Right lobe of liver (tissue), 6 donors: Measurements from ENCODE around the gene KCTD20. TPM values are rescaled to one million over a fixed set of nuclear protein-coding genes. Genes with fewer than 3 reads are reported as not detected.
A peak's percentile ranks its signal among the peaks of the same experiment; 100 is the strongest.

ENCODE experiments used
- ATAC-seq, 4 donors: fragments of 200-7000 bp; cut with Tn5 transposase; one replicate each; pipeline ENCODE4 v1.9.1; 2020; ENCODE audit warnings: mild to moderate bottlenecking in 4 of 4, moderate library complexity in 4 of 4
- DNase-seq, 3 donors: peaks; one replicate each; pipeline ENCODE4 v3.0.0-alpha.2; 2020
- H3K27ac ChIP-seq, 3 donors: fragments of 200-600 bp; one replicate each; pipeline ENCODE4 v1.8.0; 2022
- H3K27me3 ChIP-seq, 2 donors: fragments of 200-600 bp; one replicate each; pipeline ENCODE4 v1.8.0; 2022
- H3K36me3 ChIP-seq, 4 donors: fragments of 200-600 bp; sonication (generic) in 1 of 4; one replicate each; pipeline versions ENCODE4 v1.5.1 to v1.8.0; 2017 to 2022; ENCODE audit warnings: control low read depth in 1 of 4
- H3K4me1 ChIP-seq, 4 donors: fragments of 200-600 bp; sonication (generic) in 1 of 4; one replicate each; pipeline versions ENCODE4 v1.5.1 to v1.8.0; 2017 to 2022; ENCODE audit warnings: control low read depth in 1 of 4
- H3K4me3 ChIP-seq, 3 donors: fragments of 200-600 bp; one replicate each; pipeline ENCODE4 v1.8.0; 2022
- H3K9me3 ChIP-seq, 4 donors: fragments of 200-600 bp; sonication (generic) in 1 of 4; one replicate each; pipeline versions ENCODE4 v1.5.1 to v1.8.0; 2017 to 2022; ENCODE audit warnings: control low read depth in 1 of 4
- POLR2A ChIP-seq: fragments of 450-650 bp; IDR thresholded peaks from one replicate; pipeline ENCODE4 v1.6.1; 2017; ENCODE audit warnings: antibody characterized with exemption, mild to moderate bottlenecking
- WGBS: methylation state at CpG from one replicate; pipeline ENCODE4 v1.1.6; 2018; ENCODE audit warnings: low coverage, low lambda C conversion rate; ENCODE audit not compliant: insufficient coverage; ENCODE audit errors: missing lambda C conversion rate; 5-methylcytosine and 5-hydroxymethylcytosine counted together
- intact Hi-C, 2 donors: fragments of 100-400 bp; cut with DNase I; formaldehyde crosslinking; loops; one replicate each; pipeline versions ENCODE4 v1.11.2 to v1.14.1; 2022
- total RNA-seq, 6 experiments: library from RNA; depleted of rRNA in 2 of 6; stranded (reverse); fragments of >200 nt in 2 of 6; fragmentation: NEBNext Ultra II Directional in 3 of 6; extraction: Animal tissue kit (Norgen Biotek cat#: 25700) in 3 of 6; gene quantifications; one replicate each; pipeline versions ENCODE4 v1.1.0 to v1.2.4, GENCODE V29; 2016 to 2023
- TF ChIP-seq, protein P1 (sequence below), 4 donors: fragments of 200-600 bp in 3 of 4; fragments of 450-650 bp in 1 of 4; IDR thresholded peaks; one replicate each; pipeline versions ENCODE4 v1.5.1 to v1.8.0; 2016 to 2022; ENCODE audit warnings: antibody characterized with exemption in 4 of 4, mild to moderate bottlenecking in 2 of 4
- donor health status: DM: no; HTN: yes; CAD: no.
- donor health status: DM: no; HTN: no; CAD: no.
- donor health status: DM: no; HTN: no; CAD: no.
- donor health status: DM: no; HTN: yes; CAD: no.
- donor health status: DM: no; HTN: yes; CAD: no.

Gene KCTD20
- total RNA-seq, 6 experiments from 2014 or later, result 24.8 to 48.8 (median 33.5) TPM

DNA sequence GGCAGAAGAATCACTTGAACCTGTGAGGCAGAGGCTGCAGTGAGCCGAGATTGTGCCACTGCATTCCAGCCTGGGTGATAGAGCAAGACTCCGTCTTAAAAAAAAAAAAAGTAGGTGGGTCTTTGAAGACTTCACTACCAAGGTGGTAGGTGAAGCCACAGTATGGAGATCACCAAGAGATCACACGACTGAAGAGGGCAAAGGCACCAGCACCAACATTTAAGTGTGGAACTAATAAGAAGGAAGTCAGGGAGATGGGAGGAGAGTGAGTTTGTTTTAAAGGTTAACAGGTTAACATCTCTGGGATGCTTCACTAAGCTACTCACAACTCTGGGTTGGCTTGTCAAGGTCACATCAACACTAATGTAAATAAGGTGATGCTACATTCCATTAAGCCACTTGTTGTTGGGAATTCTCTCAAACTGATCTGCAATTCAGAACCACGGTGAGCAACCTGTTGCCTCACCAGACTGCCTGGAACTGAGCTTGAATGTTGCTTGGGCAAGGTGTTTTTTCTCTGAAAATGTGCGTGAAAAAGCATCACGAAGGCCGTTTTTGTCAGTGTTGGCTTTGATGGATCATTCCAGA lies 48.7 kb downstream of the KCTD20 start:
- DNase-seq (no peak), ATAC-seq (peak in 1 of 4 donors; percentile 33)
- TF ChIP-seq, protein P1, sequence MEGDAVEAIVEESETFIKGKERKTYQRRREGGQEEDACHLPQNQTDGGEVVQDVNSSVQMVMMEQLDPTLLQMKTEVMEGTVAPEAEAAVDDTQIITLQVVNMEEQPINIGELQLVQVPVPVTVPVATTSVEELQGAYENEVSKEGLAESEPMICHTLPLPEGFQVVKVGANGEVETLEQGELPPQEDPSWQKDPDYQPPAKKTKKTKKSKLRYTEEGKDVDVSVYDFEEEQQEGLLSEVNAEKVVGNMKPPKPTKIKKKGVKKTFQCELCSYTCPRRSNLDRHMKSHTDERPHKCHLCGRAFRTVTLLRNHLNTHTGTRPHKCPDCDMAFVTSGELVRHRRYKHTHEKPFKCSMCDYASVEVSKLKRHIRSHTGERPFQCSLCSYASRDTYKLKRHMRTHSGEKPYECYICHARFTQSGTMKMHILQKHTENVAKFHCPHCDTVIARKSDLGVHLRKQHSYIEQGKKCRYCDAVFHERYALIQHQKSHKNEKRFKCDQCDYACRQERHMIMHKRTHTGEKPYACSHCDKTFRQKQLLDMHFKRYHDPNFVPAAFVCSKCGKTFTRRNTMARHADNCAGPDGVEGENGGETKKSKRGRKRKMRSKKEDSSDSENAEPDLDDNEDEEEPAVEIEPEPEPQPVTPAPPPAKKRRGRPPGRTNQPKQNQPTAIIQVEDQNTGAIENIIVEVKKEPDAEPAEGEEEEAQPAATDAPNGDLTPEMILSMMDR (IDR thresholded peaks at IDR 0.05), result no peak
- no peak for TF ChIP-seq POLR2A
- peaks cover 0 to 31% (median 7%) of the 10 kb centered on the region in 4 donors for H3K36me3 ChIP-seq
- intact Hi-C loops, result no loop called here
- no peak overlapping the region for H3K4me3 ChIP-seq
- no peaks in the 10 kb centered on the region for H3K9me3 ChIP-seq
- peaks cover 0 to 13% (median 0%) of the 10 kb centered on the region in 4 donors for H3K4me1 ChIP-seq
- WGBS, result 78% methylated on average over 5 of the region's 7 CpGs
- no peaks in the 10 kb centered on the region for H3K27me3 ChIP-seq
- H3K27ac ChIP-seq, result no peak overlapping the region

DNA sequence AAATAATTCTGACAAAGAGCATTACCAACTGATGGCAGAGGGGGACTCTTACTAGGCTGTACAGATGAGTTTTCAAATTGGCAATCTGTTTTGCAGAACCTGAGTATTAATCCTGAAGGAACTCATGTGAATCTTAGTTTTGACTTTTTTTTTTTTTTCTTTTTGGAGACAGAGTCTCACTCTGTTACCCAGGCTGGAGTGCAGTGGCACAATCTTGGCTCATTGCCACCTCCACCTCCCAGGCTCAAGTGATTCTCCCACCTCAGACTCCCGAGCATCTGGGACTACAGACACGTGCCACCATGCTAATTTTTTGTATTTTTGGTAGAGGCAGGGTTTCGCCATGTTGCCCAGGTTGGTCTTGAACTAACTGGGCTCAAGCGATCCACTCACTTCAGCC lies 49.3 kb downstream of the KCTD20 start:
- no peaks in the 10 kb centered on the region for H3K9me3 ChIP-seq
- intact Hi-C loops, result no loop called here
- ATAC-seq, result peak in 1 of 4 donors; percentile 14
- H3K27ac ChIP-seq, result no peak overlapping the region
- DNase-seq, result no peak
- H3K4me1 ChIP-seq, result peaks cover 0 to 13% (median 0%) of the 10 kb centered on the region in 4 donors
- peaks cover 0 to 31% (median 4%) of the 10 kb centered on the region in 4 donors for H3K36me3 ChIP-seq
- H3K4me3 ChIP-seq, result no peak overlapping the region
- no peaks in the 10 kb centered on the region for H3K27me3 ChIP-seq
- TF ChIP-seq, protein P1 (IDR thresholded peaks at IDR 0.05), result no peak
- TF ChIP-seq POLR2A, result no peak
- WGBS, result 93% methylated on average over 3 of the region's 4 CpGs

DNA sequence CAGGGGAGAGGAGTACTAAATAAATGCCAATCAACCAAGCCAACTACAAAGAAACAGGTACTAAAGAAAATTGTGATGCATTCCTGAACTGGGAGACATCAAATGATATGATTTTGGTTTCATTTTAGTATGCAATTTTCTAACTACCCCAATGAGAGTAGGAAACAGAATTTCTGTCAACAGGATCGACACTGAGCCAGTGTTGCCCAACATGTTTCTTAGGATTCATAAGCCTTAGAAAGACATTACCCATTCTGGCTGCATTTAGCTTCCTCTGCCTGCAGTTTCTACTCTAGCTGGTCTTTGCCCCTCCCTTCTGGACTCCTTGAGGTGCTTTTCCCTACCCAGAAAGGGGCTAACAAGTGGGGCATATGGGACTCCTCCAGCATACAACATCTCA lies 49.8 kb downstream of the KCTD20 start:
- Histone ChIP-seq H3K4me1 (peaks cover 0 to 13% (median 0%) of the 10 kb centered on the region in 4 donors), H3K36me3 (peaks cover 0 to 31% (median 4%) of the 10 kb centered on the region in 4 donors), H3K27me3 (no peaks in the 10 kb centered on the region), H3K27ac (no peak overlapping the region), H3K9me3 (no peaks in the 10 kb centered on the region), H3K4me3 (no peak overlapping the region)
- TF ChIP-seq, protein P1 (IDR thresholded peaks at IDR 0.05), result no peak
- TF ChIP-seq POLR2A, result no peak
- intact Hi-C loops, result no loop called here
- peak in 2 of 4 donors; percentile 9 to 31 for ATAC-seq
- 50% methylated on average over 1 of the region's 1 CpG for WGBS
- no peak for DNase-seq

DNA sequence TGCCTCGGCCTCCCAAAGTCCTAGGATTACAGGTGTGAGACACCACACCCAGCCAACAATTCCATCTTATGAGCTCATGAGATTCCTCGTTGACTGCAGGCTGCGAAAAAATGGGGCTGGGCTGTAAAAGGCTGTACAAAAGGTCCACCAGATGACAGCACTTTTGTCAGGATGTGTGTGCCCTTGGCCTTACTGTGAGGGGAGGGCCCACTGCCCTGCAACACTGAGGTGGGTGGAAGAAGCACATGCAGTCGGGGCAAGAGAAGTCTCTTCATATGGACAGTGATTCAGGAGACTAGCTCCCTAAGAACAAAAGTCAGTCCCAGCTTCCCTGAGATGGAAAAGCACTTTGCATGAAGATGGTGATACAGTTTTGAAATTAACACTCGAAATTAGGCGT lies 50.5 kb downstream of the KCTD20 start:
- no peak for TF ChIP-seq POLR2A
- TF ChIP-seq, protein P1 (IDR thresholded peaks at IDR 0.05), result no peak
- no peak for ATAC-seq
- no peak overlapping the region for H3K27ac ChIP-seq
- no peaks in the 10 kb centered on the region for H3K27me3 ChIP-seq
- H3K9me3 ChIP-seq, result no peaks in the 10 kb centered on the region
- H3K36me3 ChIP-seq, result peaks cover 0 to 35% (median 1%) of the 10 kb centered on the region in 4 donors
- peaks cover 0 to 13% (median 0%) of the 10 kb centered on the region in 4 donors for H3K4me1 ChIP-seq
- intact Hi-C loops, result no loop called here
- DNase-seq, result no peak
- H3K4me3 ChIP-seq, result no peak overlapping the region
- WGBS, result 84% methylated on average over 5 of the region's 6 CpGs
